ENCODE data around the gene ANKRD31.
"Not testable (repeated sequence)": the region's sequence is repeated elsewhere in the genome, so short reads cannot be mapped to it uniquely, and the experiment has no call there.

The ANKRD31 gene

GRCh38 chr5:75192804-75193203, 43.9 kb downstream of the ANKRD31 start:
- WGBS, 2 experiments (ENCODE audit: insufficient coverage in 2 of 2) = 75 to 89% methylated on average over 2 to 3 of the region's 6 CpGs
- no peaks in the 10 kb centered on the region for H3K4me1 ChIP-seq (ENCODE audit: control insufficient read depth, insufficient read depth, low read length, poor library complexity, severe bottlenecking)
- no peaks in the 10 kb centered on the region for H3K9me3 ChIP-seq (ENCODE audit: control insufficient read depth, low read length)
- H3K27ac ChIP-seq (ENCODE audit: low read depth, low read length, severe bottlenecking) = no peak overlapping the region
- H3K36me3 ChIP-seq (ENCODE audit: control insufficient read depth, insufficient read depth, low read length) = no peaks in the 10 kb centered on the region
- no peak overlapping the region for H3K4me3 ChIP-seq (ENCODE audit: extremely low read depth, insufficient read depth, low read length, poor library complexity, severe bottlenecking)

GRCh38 chr5:75192264-75192663, 44.4 kb downstream of the ANKRD31 start:
- Histone ChIP-seq H3K36me3 (ENCODE audit: control insufficient read depth, insufficient read depth, low read length) (no peaks in the 10 kb centered on the region), H3K9me3 (ENCODE audit: control insufficient read depth, low read length) (no peaks in the 10 kb centered on the region), H3K27ac (ENCODE audit: low read depth, low read length, severe bottlenecking) (no peak overlapping the region), H3K4me3 (ENCODE audit: extremely low read depth, insufficient read depth, low read length, poor library complexity, severe bottlenecking) (no peak overlapping the region), H3K4me1 (ENCODE audit: control insufficient read depth, insufficient read depth, low read length, poor library complexity, severe bottlenecking) (no peaks in the 10 kb centered on the region)

- Histone ChIP-seq H3K4me3 (ENCODE audit: extremely low read depth, insufficient read depth, low read length, poor library complexity, severe bottlenecking) (no peak overlapping the region), H3K4me1 (ENCODE audit: control insufficient read depth, insufficient read depth, low read length, poor library complexity, severe bottlenecking) (no peaks in the 10 kb centered on the region), H3K27ac (ENCODE audit: low read depth, low read length, severe bottlenecking) (no peak overlapping the region), H3K36me3 (ENCODE audit: control insufficient read depth, insufficient read depth, low read length) (no peaks in the 10 kb centered on the region), H3K9me3 (ENCODE audit: control insufficient read depth, low read length) (no peaks in the 10 kb centered on the region)
- WGBS, 2 experiments (ENCODE audit: insufficient coverage in 2 of 2) = 78% methylated on average over 3 of the region's 3 CpGs; no CpG with 5 or more reads in 1 of the 2 experiments
These were observed 46.5 kb downstream of the ANKRD31 start for GRCh38 chr5:75190227-75190626.

GRCh38 chr5:75189353-75189752, 47.3 kb downstream of the ANKRD31 start:
- Histone ChIP-seq H3K4me1 (ENCODE audit: control insufficient read depth, insufficient read depth, low read length, poor library complexity, severe bottlenecking) (no peaks in the 10 kb centered on the region), H3K27ac (ENCODE audit: low read depth, low read length, severe bottlenecking) (no peak overlapping the region), H3K36me3 (ENCODE audit: control insufficient read depth, insufficient read depth, low read length) (no peaks in the 10 kb centered on the region), H3K9me3 (ENCODE audit: control insufficient read depth, low read length) (no peaks in the 10 kb centered on the region), H3K4me3 (ENCODE audit: extremely low read depth, insufficient read depth, low read length, poor library complexity, severe bottlenecking) (no peak overlapping the region)
- WGBS, 2 experiments (ENCODE audit: insufficient coverage in 2 of 2) = 87 to 100% methylated on average over 1 to 2 of the region's 2 CpGs

- no peaks in the 10 kb centered on the region for H3K9me3 ChIP-seq (ENCODE audit: control insufficient read depth, low read length)
- H3K4me1 ChIP-seq (ENCODE audit: control insufficient read depth, insufficient read depth, low read length, poor library complexity, severe bottlenecking) = no peaks in the 10 kb centered on the region
- no peak overlapping the region for H3K27ac ChIP-seq (ENCODE audit: low read depth, low read length, severe bottlenecking)
- no peak overlapping the region for H3K4me3 ChIP-seq (ENCODE audit: extremely low read depth, insufficient read depth, low read length, poor library complexity, severe bottlenecking)
- H3K36me3 ChIP-seq (ENCODE audit: control insufficient read depth, insufficient read depth, low read length) = no peaks in the 10 kb centered on the region
- 60% methylated on average over 1 of the region's 1 CpG; no CpG with 5 or more reads in 1 of the 2 experiments for WGBS, 2 experiments (ENCODE audit: insufficient coverage in 2 of 2)
These were observed 50.9 kb downstream of the ANKRD31 start for GRCh38 chr5:75185763-75186162.

- H3K4me1 ChIP-seq (ENCODE audit: control insufficient read depth, insufficient read depth, low read length, poor library complexity, severe bottlenecking); H3K9me3 ChIP-seq (ENCODE audit: control insufficient read depth, low read length); H3K27ac ChIP-seq (ENCODE audit: low read depth, low read length, severe bottlenecking); H3K36me3 ChIP-seq (ENCODE audit: control insufficient read depth, insufficient read depth, low read length); H3K4me3 ChIP-seq (ENCODE audit: extremely low read depth, insufficient read depth, low read length, poor library complexity, severe bottlenecking): not testable (repeated sequence)
- WGBS, 2 experiments (ENCODE audit: insufficient coverage in 2 of 2) = 88 to 100% methylated on average over 2 to 4 of the region's 7 CpGs
These were observed 60.7 kb downstream of the ANKRD31 start for GRCh38 chr5:75176009-75176408.

- 67% methylated on average over 3 of the region's 4 CpGs; no CpG with 5 or more reads in 1 of the 2 experiments for WGBS, 2 experiments (ENCODE audit: insufficient coverage in 2 of 2)
- not testable (repeated sequence) for H3K4me3 ChIP-seq (ENCODE audit: extremely low read depth, insufficient read depth, low read length, poor library complexity, severe bottlenecking); H3K27ac ChIP-seq (ENCODE audit: low read depth, low read length, severe bottlenecking); H3K9me3 ChIP-seq (ENCODE audit: control insufficient read depth, low read length); H3K36me3 ChIP-seq (ENCODE audit: control insufficient read depth, insufficient read depth, low read length); H3K4me1 ChIP-seq (ENCODE audit: control insufficient read depth, insufficient read depth, low read length, poor library complexity, severe bottlenecking)
These were observed 61.8 kb downstream of the ANKRD31 start for GRCh38 chr5:75174872-75175271.

- no peak overlapping the region for H3K4me3 ChIP-seq (ENCODE audit: extremely low read depth, insufficient read depth, low read length, poor library complexity, severe bottlenecking)
- no peak overlapping the region for H3K27ac ChIP-seq (ENCODE audit: low read depth, low read length, severe bottlenecking)
- WGBS, 2 experiments (ENCODE audit: insufficient coverage in 2 of 2) = 80% methylated on average over 1 of the region's 2 CpGs; no CpG with 5 or more reads in 1 of the 2 experiments
- no peaks in the 10 kb centered on the region for H3K4me1 ChIP-seq (ENCODE audit: control insufficient read depth, insufficient read depth, low read length, poor library complexity, severe bottlenecking)
- no peaks in the 10 kb centered on the region for H3K9me3 ChIP-seq (ENCODE audit: control insufficient read depth, low read length)
- no peaks in the 10 kb centered on the region for H3K36me3 ChIP-seq (ENCODE audit: control insufficient read depth, insufficient read depth, low read length)
These were observed 67.2 kb downstream of the ANKRD31 start for GRCh38 chr5:75169516-75169915.

GRCh38 chr5:75168026-75168735, 68.5 kb downstream of the ANKRD31 start:
- 85% methylated on average over 1 of the region's 2 CpGs; no CpG with 5 or more reads in 1 of the 2 experiments for WGBS, 2 experiments (ENCODE audit: insufficient coverage in 2 of 2)
- Histone ChIP-seq H3K4me3 (ENCODE audit: extremely low read depth, insufficient read depth, low read length, poor library complexity, severe bottlenecking) (no peak overlapping the region), H3K36me3 (ENCODE audit: control insufficient read depth, insufficient read depth, low read length) (no peaks in the 10 kb centered on the region), H3K4me1 (ENCODE audit: control insufficient read depth, insufficient read depth, low read length, poor library complexity, severe bottlenecking) (no peaks in the 10 kb centered on the region), H3K27ac (ENCODE audit: low read depth, low read length, severe bottlenecking) (no peak overlapping the region), H3K9me3 (ENCODE audit: control insufficient read depth, low read length) (no peaks in the 10 kb centered on the region)

GRCh38 chr5:75167345-75167744, 69.3 kb downstream of the ANKRD31 start:
- Histone ChIP-seq H3K36me3 (ENCODE audit: control insufficient read depth, insufficient read depth, low read length) (no peaks in the 10 kb centered on the region), H3K27ac (ENCODE audit: low read depth, low read length, severe bottlenecking) (no peak overlapping the region), H3K4me3 (ENCODE audit: extremely low read depth, insufficient read depth, low read length, poor library complexity, severe bottlenecking) (no peak overlapping the region), H3K4me1 (ENCODE audit: control insufficient read depth, insufficient read depth, low read length, poor library complexity, severe bottlenecking) (no peaks in the 10 kb centered on the region), H3K9me3 (ENCODE audit: control insufficient read depth, low read length) (no peaks in the 10 kb centered on the region)

- not testable (repeated sequence) for H3K4me1 ChIP-seq (ENCODE audit: control insufficient read depth, insufficient read depth, low read length, poor library complexity, severe bottlenecking); H3K4me3 ChIP-seq (ENCODE audit: extremely low read depth, insufficient read depth, low read length, poor library complexity, severe bottlenecking); H3K9me3 ChIP-seq (ENCODE audit: control insufficient read depth, low read length); H3K36me3 ChIP-seq (ENCODE audit: control insufficient read depth, insufficient read depth, low read length); H3K27ac ChIP-seq (ENCODE audit: low read depth, low read length, severe bottlenecking)
- WGBS, 2 experiments (ENCODE audit: insufficient coverage in 2 of 2) = 81 to 94% methylated on average over 3 of the region's 3 CpGs
These were observed 75.2 kb downstream of the ANKRD31 start for GRCh38 chr5:75161508-75161907.
